Measurements from ENCODE around the gene C16orf78. TPM values are rescaled to one million over a fixed set of nuclear protein-coding genes. Genes with fewer than 3 reads are reported as not detected.

C16orf78 gene
- total and polyA plus RNA-seq, 2 of the 4 experiments (the other 2 are of a cell fraction) = not detected

- Histone ChIP-seq H3K23ac (ENCODE audit: low read depth, low read length) (no peak overlapping the region), H4K20me1 (ENCODE audit: insufficient read depth, low read length) (no peaks in the 10 kb centered on the region), H3K4me2 (ENCODE audit: low read depth, low read length) (no peak overlapping the region), H2BK5ac (ENCODE audit: low read depth, low read length, poor library complexity, severe bottlenecking) (no peak overlapping the region), H3K9me1 (ENCODE audit: insufficient read depth, low read length) (no peaks in the 10 kb centered on the region), H3K9me3 (ENCODE audit: control insufficient read depth, insufficient read depth, low read length) (no peaks in the 10 kb centered on the region), H3K79me1 (ENCODE audit: low read depth in 1 of 2, low read length in 2 of 2) (no peaks in the 10 kb centered on the region), H2AK5ac (ENCODE audit: low read depth, low read length) (no peak overlapping the region), H2AFZ (replicated peaks; ENCODE audit: low read length, poor library complexity) (no peak overlapping the region), H3K56ac (ENCODE audit: extremely low read depth, insufficient read depth, low read length) (no peak overlapping the region), H2BK120ac (ENCODE audit: low read depth, low read length) (no peak overlapping the region), H4K91ac (ENCODE audit: insufficient read depth, low read depth, low read length) (no peak overlapping the region), H3K27me3 (ENCODE audit: control insufficient read depth, insufficient read depth, low read length) (no peaks in the 10 kb centered on the region; the same call in 1 of the 2 replicates), H2AK9ac (replicated peaks; ENCODE audit: low read depth, low read length, poor library complexity) (no peak overlapping the region), H3K14ac (replicated peaks; ENCODE audit: low read depth, low read length) (no peak overlapping the region), H4K5ac (ENCODE audit: low read depth, low read length) (no peak overlapping the region), H2BK15ac (ENCODE audit: low read depth, low read length) (no peak overlapping the region), H3K36me3 (ENCODE audit: control insufficient read depth, insufficient read depth, low read length) (no peaks in the 10 kb centered on the region), H3K27ac (ENCODE audit: insufficient read depth, low read length) (no peak overlapping the region), H2BK20ac (ENCODE audit: low read depth, low read length) (no peak overlapping the region), H3K18ac (ENCODE audit: low read depth, low read length) (no peak overlapping the region), H3K9ac (ENCODE audit: low read depth, low read length) (no peak overlapping the region), H3K4ac (ENCODE audit: low read depth, low read length) (no peak overlapping the region), H3K4me1 (ENCODE audit: control insufficient read depth, insufficient read depth, low read length) (no peaks in the 10 kb centered on the region), H4K8ac (ENCODE audit: low read depth in 2 of 2, low read length in 2 of 2) (no peak overlapping the region), H3K4me3 (ENCODE audit: insufficient read depth, low read depth, low read length) (no peak overlapping the region)
- in situ Hi-C loops (cut with MboI; ENCODE audit: low sequenced_read_pairs) = no loop called here
- no peak for ATAC-seq (ENCODE audit: low read depth)
- DNase-seq = no peak
- CTCF ChIA-PET = interaction anchor here (0.9 kb wide), 1 partner anchor 667 kb away, joined by 3 read pairs; no protein-coding TSS in a partner anchor
- intact Hi-C loops (cut with micrococcal nuclease) = no loop called here
- POLR2A ChIA-PET (ENCODE audit: unreplicated experiment) = no interaction called here
- no TSS peak for BruUV-seq (replicated peaks)
- WGBS, 2 experiments (ENCODE audit: extremely low coverage in 2 of 2, insufficient read length in 1 of 2) = no CpG with 5 or more reads among the region's 6 CpGs
- TF ChIP-seq RFX5 (IDR thresholded peaks at IDR 0.05; ENCODE audit: low read depth, low read length) (no peak), ELK1 (IDR thresholded peaks at IDR 0.05; ENCODE audit: borderline replicate concordance, low read depth, low read length) (no peak), MXI1 (IDR thresholded peaks at IDR 0.05; ENCODE audit: borderline replicate concordance, low read depth, low read length) (no peak), CHD1 (IDR thresholded peaks at IDR 0.05; ENCODE audit: low read depth, low read length) (no peak)
- dilution Hi-C loops (cut with HindIII; ENCODE audit: low sequenced_read_pairs, unreplicated experiment) = no loop called here
Observed at GRCh38 chr16:49354101-49354500, 19.5 kb upstream of the C16orf78 start.
